ENCODE results near the gene SIMC1. TPM values are rescaled to one million over a fixed set of nuclear protein-coding genes. Genes with fewer than 3 reads are reported as not detected.

Gene SIMC1
- total RNA-seq, 1 donor from 2014 or later, result 4.7 TPM

- H3K36me3 ChIP-seq, result peaks cover 57% of the 10 kb centered on the region
- H3K4me1 ChIP-seq, result peaks cover 53% of the 10 kb centered on the region
- TF ChIP-seq, protein P1, sequence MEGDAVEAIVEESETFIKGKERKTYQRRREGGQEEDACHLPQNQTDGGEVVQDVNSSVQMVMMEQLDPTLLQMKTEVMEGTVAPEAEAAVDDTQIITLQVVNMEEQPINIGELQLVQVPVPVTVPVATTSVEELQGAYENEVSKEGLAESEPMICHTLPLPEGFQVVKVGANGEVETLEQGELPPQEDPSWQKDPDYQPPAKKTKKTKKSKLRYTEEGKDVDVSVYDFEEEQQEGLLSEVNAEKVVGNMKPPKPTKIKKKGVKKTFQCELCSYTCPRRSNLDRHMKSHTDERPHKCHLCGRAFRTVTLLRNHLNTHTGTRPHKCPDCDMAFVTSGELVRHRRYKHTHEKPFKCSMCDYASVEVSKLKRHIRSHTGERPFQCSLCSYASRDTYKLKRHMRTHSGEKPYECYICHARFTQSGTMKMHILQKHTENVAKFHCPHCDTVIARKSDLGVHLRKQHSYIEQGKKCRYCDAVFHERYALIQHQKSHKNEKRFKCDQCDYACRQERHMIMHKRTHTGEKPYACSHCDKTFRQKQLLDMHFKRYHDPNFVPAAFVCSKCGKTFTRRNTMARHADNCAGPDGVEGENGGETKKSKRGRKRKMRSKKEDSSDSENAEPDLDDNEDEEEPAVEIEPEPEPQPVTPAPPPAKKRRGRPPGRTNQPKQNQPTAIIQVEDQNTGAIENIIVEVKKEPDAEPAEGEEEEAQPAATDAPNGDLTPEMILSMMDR (IDR thresholded peaks at IDR 0.05; ENCODE audit: borderline replicate concordance), result no peak
- peak overlapping the region; percentile 37 for H3K27ac ChIP-seq (replicated peaks)
- no peak for DNase-seq
- no peaks in the 10 kb centered on the region for H3K27me3 ChIP-seq (ENCODE audit: low read depth)
- H3K9me3 ChIP-seq (replicated peaks), result no peaks in the 10 kb centered on the region
- intact Hi-C loops (cut with micrococcal nuclease), result no loop called here
- no peak overlapping the region for H3K4me3 ChIP-seq
Observed at GRCh38 chr5:176392526-176392925, 154.3 kb downstream of the SIMC1 start.

DNA sequence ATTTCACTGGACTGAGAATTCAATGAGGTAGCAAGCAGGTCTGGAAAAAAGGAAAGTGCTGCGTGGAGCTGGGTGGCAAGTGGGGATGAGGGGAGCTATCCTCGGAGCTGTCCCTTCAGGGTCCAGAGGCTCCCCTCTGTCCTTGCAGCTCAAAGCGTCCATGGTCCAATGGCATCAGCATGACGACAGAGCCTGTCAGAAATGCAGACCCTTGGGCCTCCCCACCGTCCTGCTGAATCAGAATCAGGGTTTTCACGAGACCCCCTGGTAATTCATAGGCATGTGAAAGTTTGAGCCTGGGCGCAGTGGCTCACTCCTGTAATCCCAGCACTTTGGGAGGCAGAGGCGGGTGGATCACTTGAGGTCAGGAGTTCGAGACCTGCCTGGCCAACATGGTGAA is 155.9 kb downstream of the SIMC1 start:
- Histone ChIP-seq H3K4me1 (peaks cover 44% of the 10 kb centered on the region), H3K27ac (replicated peaks) (peak overlapping the region; percentile 84), H3K27me3 (ENCODE audit: low read depth) (no peaks in the 10 kb centered on the region)

DNA sequence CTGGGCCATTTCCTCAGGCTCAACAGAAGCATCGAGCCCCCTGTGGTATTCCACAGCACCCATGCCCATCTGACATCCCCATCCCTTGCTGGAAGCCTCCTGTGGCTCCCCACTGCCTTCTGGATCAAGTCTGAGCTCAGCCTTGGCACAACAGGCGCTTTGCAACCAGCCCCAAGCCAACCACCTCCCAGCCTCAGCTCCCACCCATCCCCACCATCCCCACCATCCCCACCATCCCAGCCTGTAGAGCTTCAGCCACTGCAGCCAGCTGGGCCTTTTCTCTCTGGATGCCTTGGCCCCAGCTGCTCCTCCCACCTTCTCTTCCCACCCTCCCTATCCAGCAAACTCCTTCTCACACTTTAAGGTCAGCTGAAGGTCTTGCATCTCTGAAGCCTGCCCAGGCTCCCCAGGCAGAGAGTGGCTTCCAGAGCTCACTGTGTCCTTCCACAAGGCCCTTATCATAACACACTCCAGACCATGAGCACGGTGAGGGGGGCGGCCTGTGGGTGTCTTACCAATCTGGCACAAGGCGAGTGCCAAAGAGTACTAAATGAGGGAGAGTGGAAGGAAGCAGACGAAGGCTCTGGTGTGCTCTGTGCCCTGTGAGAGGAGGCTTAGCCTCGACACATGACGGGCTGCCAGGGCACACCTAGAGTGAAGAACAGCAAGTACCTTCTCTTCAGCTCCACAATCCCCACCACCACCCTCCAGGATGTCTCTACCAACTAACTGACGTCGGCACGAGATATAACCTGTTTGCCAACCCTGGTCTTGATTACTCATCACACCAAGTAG is 156.9 kb downstream of the SIMC1 start:
- Histone ChIP-seq H3K4me1 (peaks cover 36% of the 10 kb centered on the region), H3K9me3 (replicated peaks) (no peaks in the 10 kb centered on the region), H3K36me3 (peaks cover 72% of the 10 kb centered on the region), H3K27me3 (ENCODE audit: low read depth) (no peaks in the 10 kb centered on the region), H3K4me3 (no peak overlapping the region), H3K27ac (replicated peaks) (peak overlapping the region; percentile 84)
- TF ChIP-seq, protein P1 (IDR thresholded peaks at IDR 0.05; ENCODE audit: borderline replicate concordance), result no peak
- intact Hi-C loops (cut with micrococcal nuclease), result no loop called here
- peak; percentile 69 for DNase-seq

More for the DNA sequence above, 155.9 kb downstream of the SIMC1 start:
- H3K36me3 ChIP-seq, result peaks cover 69% of the 10 kb centered on the region
- intact Hi-C loops (cut with micrococcal nuclease), result no loop called here
- no peaks in the 10 kb centered on the region for H3K9me3 ChIP-seq (replicated peaks)
- no peak overlapping the region for H3K4me3 ChIP-seq
- TF ChIP-seq, protein P1 (IDR thresholded peaks at IDR 0.05; ENCODE audit: borderline replicate concordance), result no peak
- DNase-seq, result no peak

Small RNA genes within 50 kb of the gene (microRNA-seq; reads per million reads assigned to microRNA genes)
- 9.4 reads per million, percentile 24 among the genes with 10 or more reads in this experiment for gene MIR1271

Other genes starting within 250 kb of the SIMC1 start
- 91.6 TPM for gene KIAA1191, start 123.3 kb downstream of the SIMC1 start, total RNA-seq
- gene ARL10, start 127.1 kb downstream of the SIMC1 start, total RNA-seq, result 6.0 TPM
- 19.1 TPM for gene NOP16, start 150.2 kb downstream of the SIMC1 start, total RNA-seq
- gene HIGD2A, start 150.3 kb downstream of the SIMC1 start, total RNA-seq, result 217 TPM
- 216 TPM for gene CLTB, start 178.1 kb downstream of the SIMC1 start, total RNA-seq
- gene FAF2, start 210.0 kb downstream of the SIMC1 start, total RNA-seq, result 13.0 TPM

All from left ventricle myocardium inferior (tissue), 1 donor.